HS-27A (cell line): Measurements from ENCODE around the gene TBC1D22A.
"Not testable (repeated sequence)": the region's sequence is repeated elsewhere in the genome, so short reads cannot be mapped to it uniquely, and the experiment has no call there.

Source experiments
- DNase-seq: peaks from one replicate; pipeline ENCODE4 v3.0.0-alpha.2; 2012; ENCODE audit warnings: low read depth, missing footprints

TBC1D22A gene

GRCh38 chr22:46762238-46763050 is at the start of gene TBC1D22A:
TSS of gene TBC1D22A (plus strand) at chr22:46762650. CDS start at chr22:46762787, 137 bp downstream.
- DNase-seq, result peak; percentile 71

GRCh38 chr22:46714550-46714949 is 47.9 kb upstream of the TBC1D22A start:
- DNase-seq, result no peak

- no peak for DNase-seq
These were observed 42.5 kb upstream of the TBC1D22A start for GRCh38 chr22:46719921-46720320.

GRCh38 chr22:46721501-46722085 is 40.9 kb upstream of the TBC1D22A start:
- DNase-seq, result no peak

GRCh38 chr22:46723882-46724281 is 38.6 kb upstream of the TBC1D22A start:
- DNase-seq, result no peak

- DNase-seq, result no peak
These were observed 37.4 kb upstream of the TBC1D22A start for GRCh38 chr22:46725096-46725495.

- no peak for DNase-seq
These were observed 36.1 kb upstream of the TBC1D22A start for GRCh38 chr22:46726066-46726985.

GRCh38 chr22:46726986-46727317 is 35.5 kb upstream of the TBC1D22A start:
- DNase-seq, result no peak

- DNase-seq, result no peak
These were observed 34.6 kb upstream of the TBC1D22A start for GRCh38 chr22:46727813-46728364.

- no peak for DNase-seq
These were observed 34.0 kb upstream of the TBC1D22A start for GRCh38 chr22:46728470-46728869.

- no peak for DNase-seq
These were observed 31.7 kb upstream of the TBC1D22A start for GRCh38 chr22:46730568-46731245.

- no peak for DNase-seq
These were observed 31.0 kb upstream of the TBC1D22A start for GRCh38 chr22:46731246-46732040.

GRCh38 chr22:46732041-46732379 is 30.4 kb upstream of the TBC1D22A start:
- DNase-seq, result no peak

GRCh38 chr22:46732513-46732912 is 29.9 kb upstream of the TBC1D22A start:
- DNase-seq, result no peak

GRCh38 chr22:46734213-46734722 is 28.2 kb upstream of the TBC1D22A start:
- not testable (repeated sequence) for DNase-seq

GRCh38 chr22:46734830-46735453 is 27.5 kb upstream of the TBC1D22A start:
- no peak for DNase-seq

- no peak for DNase-seq
These were observed 26.5 kb upstream of the TBC1D22A start for GRCh38 chr22:46735747-46736608.

GRCh38 chr22:46736705-46737104 is 25.7 kb upstream of the TBC1D22A start:
- DNase-seq, result no peak
